ENCODE data around the gene PLEKHH1. TPM values are rescaled to one million over a fixed set of nuclear protein-coding genes. Genes with fewer than 3 reads are reported as not detected.
A peak's percentile ranks its signal among the peaks of the same experiment; 100 is the strongest.

PLEKHH1 gene
- total and polyA plus RNA-seq, 4 experiments from 2014 or later: 0.22 to 1.1 (median 0.41) TPM; not detected in 1

GRCh38 chr14:67487937-67488893 lies 44.9 kb upstream of the PLEKHH1 start, which contains the start of gene TMEM229B:
TMEM229B (minus strand) TSS chr14:67488721; CDS start chr14:67473923, 14,798 bp downstream.
- Mint-ChIP-seq H3K4me1 (peaks cover 39 to 72% (median 57%) of the 10 kb centered on the region in 4 donors), H3K27ac (peak within 1 kb of the TSS; percentile 95 to 100 (median 99)), H3K4me3 (peak within 1 kb of the TSS; percentile 91 to 100 (median 96)), H3K27me3 (no peaks in the 10 kb centered on the region), H3K9me3 (peaks cover 0 to 8% (median 7%) of the 10 kb centered on the region in 8 donors), H3K36me3 (peaks cover 32 to 49% of the 10 kb centered on the region in 2 donors)
- Histone ChIP-seq H3K4me3 (ENCODE audit: low read length in 2 of 2) (peak within 1 kb of the TSS; percentile 74 to 93), H3K9me3 (ENCODE audit: control insufficient read depth in 1 of 2, low read length in 2 of 2) (peaks cover 5% of the 10 kb centered on the region in 2 donors), H3K36me3 (ENCODE audit: insufficient read depth, low read length) (peaks cover 20% of the 10 kb centered on the region), H3K27ac (ENCODE audit: low read depth, low read length) (peak within 1 kb of the TSS; percentile 93), H3K27me3 (ENCODE audit: insufficient read depth, low read length) (no peaks in the 10 kb centered on the region), H3K4me1 (ENCODE audit: insufficient read depth, low read length) (peaks cover 52% of the 10 kb centered on the region)
- ChIA-PET CTCF (ENCODE audit: partially characterized antibody) (interaction anchor here (0.5 to 4.0 kb wide), 15 partner anchors 10 to 131 kb away, joined by 3 to 21 read pairs (median 4); partner anchors contain the start of genes ARG2 and PIGH), POLR2A (ENCODE audit: partially characterized antibody) (interaction anchor here (0.6 to 4.8 kb wide), 18 partner anchors 9 to 207 kb away, joined by 3 to 51 read pairs (median 4); partner anchors contain the start of genes PIGH and RDH11)
- intact Hi-C loops (cut with micrococcal nuclease): loop anchor here (1.0 to 5.0 kb wide), 3 partner anchors 27 to 112 kb away; partner anchors contain the start of genes PIGH and PLEKHH1
- DNase-seq: peak; percentile 74 to 84 (median 81)

- Histone ChIP-seq H3K27ac (ENCODE audit: low read depth, low read length) (no peak overlapping the region), H3K27me3 (ENCODE audit: insufficient read depth, low read length) (no peaks in the 10 kb centered on the region), H3K4me1 (ENCODE audit: insufficient read depth, low read length) (peaks cover 33% of the 10 kb centered on the region), H3K36me3 (ENCODE audit: insufficient read depth, low read length) (peaks cover 13% of the 10 kb centered on the region), H3K4me3 (ENCODE audit: low read length in 2 of 2) (no peak overlapping the region), H3K9me3 (ENCODE audit: control insufficient read depth in 1 of 2, low read length in 2 of 2) (peaks cover 8 to 12% of the 10 kb centered on the region in 2 donors)
- Mint-ChIP-seq H3K4me1 (peaks cover 33 to 59% (median 47%) of the 10 kb centered on the region in 4 donors), H3K27me3 (no peaks in the 10 kb centered on the region), H3K27ac (peak overlapping the region; percentile 47 to 95 (median 72)), H3K4me3 (peak overlapping the region in 1 of 8 donors; percentile 10), H3K36me3 (peaks cover 24 to 34% of the 10 kb centered on the region in 2 donors), H3K9me3 (peaks cover 0 to 20% (median 10%) of the 10 kb centered on the region in 8 donors)
- ChIA-PET CTCF (ENCODE audit: partially characterized antibody) (no interaction called here), POLR2A (ENCODE audit: partially characterized antibody) (no interaction called here)
- intact Hi-C loops (cut with micrococcal nuclease): no loop called here
- no peak for DNase-seq
Observed at GRCh38 chr14:67490196-67490595, 42.9 kb upstream of the PLEKHH1 start.

GRCh38 chr14:67491285-67491684 lies 41.8 kb upstream of the PLEKHH1 start:
- intact Hi-C loops (cut with micrococcal nuclease): no loop called here
- peaks cover 14 to 24% of the 10 kb centered on the region in 2 donors for H3K36me3 Mint-ChIP-seq
- DNase-seq: no peak
- peaks cover 8 to 12% of the 10 kb centered on the region in 2 donors for H3K9me3 ChIP-seq (ENCODE audit: control insufficient read depth in 1 of 2, low read length in 2 of 2)
- peaks cover 23% of the 10 kb centered on the region for H3K4me1 ChIP-seq (ENCODE audit: insufficient read depth, low read length)
- ChIA-PET CTCF (ENCODE audit: partially characterized antibody) (no interaction called here), POLR2A (ENCODE audit: partially characterized antibody) (no interaction called here)
- H3K36me3 ChIP-seq (ENCODE audit: insufficient read depth, low read length): peaks cover 4% of the 10 kb centered on the region
- no peak overlapping the region for H3K4me3 ChIP-seq (ENCODE audit: low read length in 2 of 2)
- H3K27me3 ChIP-seq (ENCODE audit: insufficient read depth, low read length): no peaks in the 10 kb centered on the region
- peaks cover 0 to 21% (median 10%) of the 10 kb centered on the region in 8 donors for H3K9me3 Mint-ChIP-seq
- H3K4me1 Mint-ChIP-seq: peaks cover 25 to 48% (median 38%) of the 10 kb centered on the region in 4 donors
- H3K4me3 Mint-ChIP-seq: no peak overlapping the region
- no peak overlapping the region for H3K27ac ChIP-seq (ENCODE audit: low read depth, low read length)
- H3K27me3 Mint-ChIP-seq: no peaks in the 10 kb centered on the region
- peak overlapping the region in 5 of 7 donors; percentile 15 to 95 (median 42) for H3K27ac Mint-ChIP-seq

DNA sequence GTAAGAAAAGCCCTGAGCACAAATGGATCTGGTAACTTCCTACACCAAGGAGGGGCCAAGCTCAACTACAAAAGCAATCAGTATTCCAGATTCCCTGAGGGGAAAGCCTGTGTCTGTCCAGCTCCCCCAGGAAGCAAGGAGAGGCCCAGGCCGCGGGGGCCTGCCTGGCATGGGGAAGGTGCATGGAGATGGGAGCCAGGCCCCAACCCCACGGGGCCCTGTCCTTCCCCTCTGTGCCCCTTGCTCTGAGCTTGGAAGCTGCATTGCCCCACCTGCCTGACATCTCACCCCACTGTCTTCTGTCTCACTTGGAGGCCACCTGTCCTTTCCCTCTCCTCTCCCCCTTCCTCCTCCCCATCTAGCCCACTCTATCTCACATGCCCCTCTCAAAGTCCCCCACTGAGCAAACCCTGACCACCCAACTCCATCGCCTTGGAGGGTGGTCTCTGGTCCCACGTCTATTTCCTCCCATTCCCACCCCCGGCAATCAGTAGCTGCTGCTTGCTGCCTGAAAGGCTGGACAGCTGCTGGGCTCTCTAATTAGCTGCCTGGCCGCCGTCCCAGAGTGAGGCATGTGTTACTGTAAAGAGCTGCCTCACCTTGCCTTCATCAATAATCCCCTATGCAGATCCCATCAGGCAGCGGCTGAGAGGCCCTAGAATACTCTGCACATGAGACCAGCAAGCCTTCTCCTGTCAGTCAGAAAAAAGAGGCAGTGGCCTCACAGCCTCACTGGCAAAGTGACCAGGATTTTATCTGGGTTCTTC lies 41.2 kb upstream of the PLEKHH1 start:
- Histone ChIP-seq H3K27ac (ENCODE audit: low read depth, low read length) (no peak overlapping the region), H3K4me3 (ENCODE audit: low read length in 2 of 2) (no peak overlapping the region), H3K36me3 (ENCODE audit: insufficient read depth, low read length) (no peaks in the 10 kb centered on the region), H3K27me3 (ENCODE audit: insufficient read depth, low read length) (no peaks in the 10 kb centered on the region), H3K4me1 (ENCODE audit: insufficient read depth, low read length) (peaks cover 19% of the 10 kb centered on the region), H3K9me3 (ENCODE audit: control insufficient read depth in 1 of 2, low read length in 2 of 2) (peaks cover 8 to 12% of the 10 kb centered on the region in 2 donors)
- Mint-ChIP-seq H3K27me3 (no peaks in the 10 kb centered on the region), H3K36me3 (peaks cover 8 to 18% of the 10 kb centered on the region in 2 donors), H3K9me3 (peaks cover 0 to 23% (median 10%) of the 10 kb centered on the region in 8 donors), H3K4me1 (peaks cover 20 to 41% (median 33%) of the 10 kb centered on the region in 4 donors), H3K27ac (peak overlapping the region in 2 of 7 donors; percentile 64 to 70), H3K4me3 (no peak overlapping the region)
- intact Hi-C loops (cut with micrococcal nuclease): no loop called here
- DNase-seq: no peak
- CTCF ChIA-PET (ENCODE audit: partially characterized antibody): no interaction called here
- POLR2A ChIA-PET (ENCODE audit: partially characterized antibody): no interaction called here

- H3K9me3 ChIP-seq (ENCODE audit: control insufficient read depth in 1 of 2, low read length in 2 of 2): peaks cover 8 to 12% of the 10 kb centered on the region in 2 donors
- no peaks in the 10 kb centered on the region for H3K36me3 ChIP-seq (ENCODE audit: insufficient read depth, low read length)
- POLR2A ChIA-PET (ENCODE audit: partially characterized antibody): no interaction called here
- H3K4me1 ChIP-seq (ENCODE audit: insufficient read depth, low read length): peaks cover 13% of the 10 kb centered on the region
- Mint-ChIP-seq H3K27me3 (no peaks in the 10 kb centered on the region), H3K27ac (peak overlapping the region in 3 of 7 donors; percentile 31 to 73 (median 64)), H3K36me3 (peaks cover 8 to 15% of the 10 kb centered on the region in 2 donors), H3K4me1 (peaks cover 15 to 37% (median 29%) of the 10 kb centered on the region in 4 donors), H3K4me3 (no peak overlapping the region), H3K9me3 (peaks cover 0 to 23% (median 10%) of the 10 kb centered on the region in 8 donors)
- CTCF ChIA-PET (ENCODE audit: partially characterized antibody): interaction anchor here (0.7 to 1.3 kb wide), 3 partner anchors 38 to 133 kb away, joined by 3 to 4 read pairs (median 3); partner anchors contain the start of gene ATP6V1D
- no peak overlapping the region for H3K27ac ChIP-seq (ENCODE audit: low read depth, low read length)
- no peak overlapping the region for H3K4me3 ChIP-seq (ENCODE audit: low read length in 2 of 2)
- DNase-seq: no peak
- intact Hi-C loops (cut with micrococcal nuclease): no loop called here
- H3K27me3 ChIP-seq (ENCODE audit: insufficient read depth, low read length): no peaks in the 10 kb centered on the region
Observed at GRCh38 chr14:67492538-67492937, 40.6 kb upstream of the PLEKHH1 start.

- no peak for DNase-seq
- Histone ChIP-seq H3K27me3 (ENCODE audit: insufficient read depth, low read length) (no peaks in the 10 kb centered on the region), H3K27ac (ENCODE audit: low read depth, low read length) (no peak overlapping the region), H3K4me3 (ENCODE audit: low read length in 2 of 2) (no peak overlapping the region), H3K4me1 (ENCODE audit: insufficient read depth, low read length) (peaks cover 10% of the 10 kb centered on the region), H3K9me3 (ENCODE audit: control insufficient read depth in 1 of 2, low read length in 2 of 2) (peaks cover 8 to 12% of the 10 kb centered on the region in 2 donors), H3K36me3 (ENCODE audit: insufficient read depth, low read length) (no peaks in the 10 kb centered on the region)
- Mint-ChIP-seq H3K9me3 (peaks cover 0 to 23% (median 10%) of the 10 kb centered on the region in 8 donors), H3K4me3 (no peak overlapping the region), H3K36me3 (peaks cover 13 to 14% of the 10 kb centered on the region in 2 donors), H3K4me1 (peaks cover 13 to 37% (median 29%) of the 10 kb centered on the region in 4 donors), H3K27ac (peak overlapping the region in 3 of 7 donors; percentile 31 to 52 (median 37)), H3K27me3 (no peaks in the 10 kb centered on the region)
- ChIA-PET CTCF (ENCODE audit: partially characterized antibody) (interaction anchor here (0.7 to 1.3 kb wide), 3 partner anchors 38 to 134 kb away, joined by 3 to 4 read pairs (median 3); partner anchors contain the start of gene ATP6V1D), POLR2A (ENCODE audit: partially characterized antibody) (no interaction called here)
- intact Hi-C loops (cut with micrococcal nuclease): no loop called here
Observed at GRCh38 chr14:67493092-67493717, 39.9 kb upstream of the PLEKHH1 start.
